Retinal pigment epithelial cell (primary cell): Measurements from ENCODE around the gene BACE2.
"Not testable (repeated sequence)": the region's sequence is repeated elsewhere in the genome, so short reads cannot be mapped to it uniquely, and the experiment has no call there.

ENCODE experiments used
- DNase-seq: peaks from one replicate; pipeline ENCODE4 v3.0.0-alpha.2; 2010; ENCODE audit warnings: low read depth
- H3K4me3 ChIP-seq: 2 replicates; pipeline ENCODE4 v1.5.1; 2011; ENCODE audit warnings: mild to moderate bottlenecking, low read length, control low read depth, moderate library complexity
- TF ChIP-seq, protein P1 (sequence below): conservative IDR thresholded peaks from 2 replicates; pipeline ENCODE4 v1.5.1; 2011; ENCODE audit warnings: low read depth, low read length, control low read depth, inconsistent platforms

Gene BACE2

GRCh38 chr21:41307219-41307618, 139.3 kb downstream of the BACE2 start:
- TF ChIP-seq, protein P1, sequence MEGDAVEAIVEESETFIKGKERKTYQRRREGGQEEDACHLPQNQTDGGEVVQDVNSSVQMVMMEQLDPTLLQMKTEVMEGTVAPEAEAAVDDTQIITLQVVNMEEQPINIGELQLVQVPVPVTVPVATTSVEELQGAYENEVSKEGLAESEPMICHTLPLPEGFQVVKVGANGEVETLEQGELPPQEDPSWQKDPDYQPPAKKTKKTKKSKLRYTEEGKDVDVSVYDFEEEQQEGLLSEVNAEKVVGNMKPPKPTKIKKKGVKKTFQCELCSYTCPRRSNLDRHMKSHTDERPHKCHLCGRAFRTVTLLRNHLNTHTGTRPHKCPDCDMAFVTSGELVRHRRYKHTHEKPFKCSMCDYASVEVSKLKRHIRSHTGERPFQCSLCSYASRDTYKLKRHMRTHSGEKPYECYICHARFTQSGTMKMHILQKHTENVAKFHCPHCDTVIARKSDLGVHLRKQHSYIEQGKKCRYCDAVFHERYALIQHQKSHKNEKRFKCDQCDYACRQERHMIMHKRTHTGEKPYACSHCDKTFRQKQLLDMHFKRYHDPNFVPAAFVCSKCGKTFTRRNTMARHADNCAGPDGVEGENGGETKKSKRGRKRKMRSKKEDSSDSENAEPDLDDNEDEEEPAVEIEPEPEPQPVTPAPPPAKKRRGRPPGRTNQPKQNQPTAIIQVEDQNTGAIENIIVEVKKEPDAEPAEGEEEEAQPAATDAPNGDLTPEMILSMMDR = no peak
- DNase-seq = no peak
- no peak overlapping the region for H3K4me3 ChIP-seq

- H3K4me3 ChIP-seq, DNase-seq: not testable (repeated sequence)
Measured at GRCh38 chr21:41313285-41314164, 145.6 kb downstream of the BACE2 start.

GRCh38 chr21:41315726-41316125, 147.8 kb downstream of the BACE2 start:
- TF ChIP-seq, protein P1 = no peak
- H3K4me3 ChIP-seq = no peak overlapping the region
- DNase-seq = no peak

- DNase-seq = no peak
- no peak within 1 kb of the TSS for H3K4me3 ChIP-seq
- TF ChIP-seq, protein P1 = no peak
Measured at GRCh38 chr21:41316200-41317062, 148.5 kb downstream of the BACE2 start, which contains the start of gene FAM3B. Gene FAM3B, plus strand, starts transcription at chr21:41316801. Its CDS starts 79 bp downstream, at chr21:41316880.

DNA sequence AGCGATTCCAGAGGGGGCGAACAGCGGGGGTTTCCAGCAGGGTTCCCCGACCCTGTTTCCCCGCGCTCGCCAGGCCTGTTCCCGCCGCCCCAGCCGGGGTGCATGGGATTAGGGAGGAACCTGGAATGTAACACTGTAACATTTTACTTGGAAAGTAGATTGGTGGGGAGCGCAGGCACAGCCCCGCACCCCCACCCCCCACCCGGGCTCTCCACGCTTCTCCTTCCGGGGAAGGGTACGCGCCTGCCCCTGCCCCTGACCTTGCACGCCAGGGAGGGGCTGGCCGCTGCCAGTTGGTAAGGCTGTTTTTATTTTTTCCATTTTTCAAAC, 149.1 kb downstream of the BACE2 start:
- no peak for DNase-seq
- TF ChIP-seq, protein P1 = no peak
- no peak overlapping the region for H3K4me3 ChIP-seq

GRCh38 chr21:41317458-41317857, 149.5 kb downstream of the BACE2 start:
- TF ChIP-seq, protein P1 = no peak
- H3K4me3 ChIP-seq = no peak overlapping the region
- DNase-seq = no peak

DNA sequence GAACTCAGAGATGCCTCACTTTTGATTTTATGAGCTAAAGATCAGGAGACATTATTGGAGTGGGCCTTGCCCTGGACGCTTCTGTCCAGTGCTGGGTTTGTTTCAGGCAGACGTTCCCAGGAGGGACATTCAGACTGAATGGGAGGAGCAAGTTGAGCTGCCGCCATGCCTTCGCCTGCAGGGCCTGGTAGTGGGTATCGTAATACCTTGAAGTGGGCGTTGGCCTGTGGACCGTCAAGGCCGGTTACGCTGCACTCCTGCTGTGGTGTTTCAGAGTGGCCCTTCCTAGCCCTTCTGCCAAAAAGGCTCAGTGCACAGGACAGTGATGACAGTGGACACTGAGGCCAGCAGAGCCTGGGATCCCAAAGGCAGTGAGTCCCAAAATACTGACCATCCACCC, 150.3 kb downstream of the BACE2 start:
- no peak overlapping the region for H3K4me3 ChIP-seq
- TF ChIP-seq, protein P1 = no peak
- DNase-seq = no peak
